IMR-90 (cell line): Measurements from ENCODE around the gene MYOM1. TPM values are rescaled to one million over a fixed set of nuclear protein-coding genes. Genes with fewer than 3 reads are reported as not detected.

Experiments
- ATAC-seq: fragments of 200-7000 bp; cut with Tn5 transposase; 2 replicates; pipeline ENCODE4 v1.9.1; 2020; ENCODE audit warnings: low read depth, mild to moderate bottlenecking, moderate library complexity
- BruUV-seq: library from RNA; stranded (reverse); fragments of 400-500 nt; replicated peaks from 2 replicates; lab custom pipeline; 2021; lab: Mats Ljungman, UMichigan
- CTCF ChIA-PET: fragments of 300-600 bp; formaldehyde crosslinking; extraction: SDS; loops from one replicate; lab custom pipeline; 2021; ENCODE audit warnings: antibody characterized with exemption; lab: Yijun Ruan, JAX
- POLR2A ChIA-PET: fragments of 300-600 bp; sonication (Branson Sonifier 250); formaldehyde crosslinking; loops from one replicate; lab custom pipeline; 2022; ENCODE audit warnings: antibody characterized with exemption; ENCODE audit not compliant: unreplicated experiment; lab: Charles Lee
- DNase-seq: peaks from one replicate; pipeline ENCODE4 v3.0.0; 2013
- H2AFZ ChIP-seq: replicated peaks from 2 replicates; pipeline ENCODE3; 2013; ENCODE audit warnings: low read length, mild to moderate bottlenecking; ENCODE audit not compliant: poor library complexity
- H2AK5ac ChIP-seq: 2 replicates; pipeline ENCODE4 v1.6.1; 2013; ENCODE audit warnings: low read depth, low read length, inconsistent platforms
- H2AK9ac ChIP-seq: replicated peaks from 2 replicates; pipeline ENCODE3; 2013; ENCODE audit warnings: mild to moderate bottlenecking, low read depth, low read length, moderate library complexity; ENCODE audit not compliant: poor library complexity
- H2BK120ac ChIP-seq: 2 replicates; pipeline ENCODE4 v1.6.1; 2013; ENCODE audit warnings: low read depth, low read length, inconsistent platforms
- H2BK15ac ChIP-seq: 3 replicates; pipeline ENCODE4 v1.6.1; 2013; ENCODE audit warnings: low read depth, low read length, inconsistent platforms
- H2BK20ac ChIP-seq: 2 replicates; pipeline ENCODE4 v1.6.1; 2013; ENCODE audit warnings: low read depth, mild to moderate bottlenecking, inconsistent platforms, low read length, moderate library complexity
- H2BK5ac ChIP-seq: 2 replicates; pipeline ENCODE4 v1.6.1; 2013; ENCODE audit warnings: mild to moderate bottlenecking, low read depth, low read length, inconsistent platforms; ENCODE audit not compliant: poor library complexity, severe bottlenecking
- H3K14ac ChIP-seq: replicated peaks from 2 replicates; pipeline ENCODE4 v1.6.1; 2013; ENCODE audit warnings: low read depth, low read length, inconsistent platforms
- H3K18ac ChIP-seq: 2 replicates; pipeline ENCODE4 v1.6.1; 2013; ENCODE audit warnings: low read depth, low read length, control low read depth
- H3K23ac ChIP-seq: 2 replicates; pipeline ENCODE4 v1.6.1; 2013; ENCODE audit warnings: low read depth, low read length, inconsistent platforms
- H3K27ac ChIP-seq: 2 replicates; pipeline ENCODE4 v1.5.1; 2013; ENCODE audit warnings: mild to moderate bottlenecking, control low read depth, low read length; ENCODE audit not compliant: insufficient read depth
- H3K27me3 ChIP-seq: 2 replicates; pipeline ENCODE4 v1.6.1; 2013; ENCODE audit warnings: low read length; ENCODE audit not compliant: control insufficient read depth, insufficient read depth
- H3K36me3 ChIP-seq: 2 replicates; pipeline ENCODE4 v1.6.1; 2013; ENCODE audit warnings: low read length, mixed read lengths; ENCODE audit not compliant: control insufficient read depth, insufficient read depth
- H3K4ac ChIP-seq: 2 replicates; pipeline ENCODE4 v1.6.1; 2013; ENCODE audit warnings: low read depth, low read length, inconsistent platforms
- H3K4me1 ChIP-seq: 2 replicates; pipeline ENCODE4 v1.6.1; 2013; ENCODE audit warnings: low read length, mixed read lengths; ENCODE audit not compliant: control insufficient read depth, insufficient read depth
- H3K4me2 ChIP-seq: 2 replicates; pipeline ENCODE4 v1.6.1; 2013; ENCODE audit warnings: low read depth, mild to moderate bottlenecking, control low read depth, low read length, moderate library complexity
- H3K4me3 ChIP-seq: 2 replicates; pipeline ENCODE4 v1.5.1; 2013; ENCODE audit warnings: low read depth, mild to moderate bottlenecking, control low read depth, low read length, moderate library complexity; ENCODE audit not compliant: insufficient read depth
- H3K56ac ChIP-seq: 2 replicates; pipeline ENCODE4 v1.6.1; 2013; ENCODE audit warnings: low read length, inconsistent platforms; ENCODE audit not compliant: insufficient read depth; ENCODE audit errors: extremely low read depth
- H3K79me1 ChIP-seq, 2 experiments: 2 replicates each; pipeline ENCODE4 v1.6.1; 2013; ENCODE audit warnings: low read length in 2 of 2, inconsistent platforms in 1 of 2, low read depth in 1 of 2
- H3K9ac ChIP-seq: 2 replicates; pipeline ENCODE4 v1.6.1; 2013; ENCODE audit warnings: low read depth, low read length, control low read depth
- H3K9me1 ChIP-seq: 2 replicates; pipeline ENCODE4 v1.6.1; 2013; ENCODE audit warnings: low read length, inconsistent platforms; ENCODE audit not compliant: insufficient read depth
- H3K9me3 ChIP-seq: 2 replicates; pipeline ENCODE4 v1.6.1; 2013; ENCODE audit warnings: low read length; ENCODE audit not compliant: control insufficient read depth, insufficient read depth
- H4K20me1 ChIP-seq: 2 replicates; pipeline ENCODE4 v1.6.1; 2013; ENCODE audit warnings: low read length, inconsistent platforms; ENCODE audit not compliant: insufficient read depth
- H4K5ac ChIP-seq: 2 replicates; pipeline ENCODE4 v1.6.1; 2013; ENCODE audit warnings: mild to moderate bottlenecking, low read depth, low read length, control low read depth
- H4K8ac ChIP-seq, 2 experiments: 2 replicates each; pipeline ENCODE4 v1.6.1; 2013; ENCODE audit warnings: low read depth in 2 of 2, low read length in 2 of 2, control low read depth in 1 of 2, inconsistent platforms in 1 of 2
- H4K91ac ChIP-seq: 2 replicates; pipeline ENCODE4 v1.6.1; 2013; ENCODE audit warnings: low read depth, low read length, inconsistent platforms; ENCODE audit not compliant: insufficient read depth
- CHD1 ChIP-seq: IDR thresholded peaks from 2 replicates; pipeline ENCODE4 v1.6.1; 2012; ENCODE audit warnings: low read depth, low read length, improper control_type of control experiment
- CTCF ChIP-seq: conservative IDR thresholded peaks from 2 replicates; pipeline ENCODE4 v1.5.1; 2012; ENCODE audit warnings: mild to moderate bottlenecking, low read depth, low read length, improper control_type of control experiment
- WGBS, 2 experiments: methylation state at CpG; one replicate each; pipeline versions ENCODE4 v1.1.5 to v1.1.7; 2013; ENCODE audit warnings: missing lambda C conversion rate in 2 of 2; ENCODE audit not compliant: insufficient read length in 1 of 2; ENCODE audit errors: extremely low coverage in 2 of 2; 5-methylcytosine and 5-hydroxymethylcytosine counted together
- dilution Hi-C: fragments of 300-500 bp; cut with HindIII; formaldehyde crosslinking; loops from one replicate; pipeline ENCODE4 v1.14.3; 2018; ENCODE audit warnings: low sequenced_read_pairs; ENCODE audit not compliant: unreplicated experiment
- in situ Hi-C: fragments of 300-500 bp; cut with MboI; formaldehyde crosslinking; loops from 3 replicates; pipeline ENCODE4 v1.14.3; 2019; ENCODE audit warnings: low sequenced_read_pairs, inconsistent platforms, mixed read lengths
- intact Hi-C: fragments of 100-400 bp; cut with micrococcal nuclease; formaldehyde crosslinking; loops from 2 replicates; pipeline ENCODE4 v1.10.0; 2022
- polyA plus RNA-seq, 3 experiments: library from polyadenylated mRNA; depleted of rRNA; stranded (reverse); fragments of >200 nt; gene quantifications; 2 replicates each; pipeline ENCODE4 v1.2.3, GENCODE V29; 2012; ENCODE audit warnings: low replicate concordance in 1 of 3
- total RNA-seq: library from RNA; depleted of rRNA; stranded (reverse); fragments of >200 nt; gene quantifications from 2 replicates; pipeline ENCODE4 v1.2.3, GENCODE V29; 2012

The MYOM1 gene
- total and polyA plus RNA-seq, 2 of the 4 experiments (the other 2 are of a cell fraction), result under 0.01 to 0.10 TPM

- Histone ChIP-seq H3K23ac (no peak overlapping the region), H4K91ac (no peak overlapping the region), H2AFZ (no peak overlapping the region), H3K9me1 (no peaks in the 10 kb centered on the region), H3K9me3 (no peaks in the 10 kb centered on the region), H2BK20ac (no peak overlapping the region), H3K27ac (no peak overlapping the region), H3K4me2 (no peak overlapping the region), H3K56ac (no peak overlapping the region), H4K8ac (no peak overlapping the region), H2AK9ac (no peak overlapping the region), H3K79me1 (no peaks in the 10 kb centered on the region), H4K20me1 (no peaks in the 10 kb centered on the region), H3K36me3 (no peaks in the 10 kb centered on the region), H2AK5ac (no peak overlapping the region), H3K18ac (no peak overlapping the region), H3K14ac (no peak overlapping the region), H3K4me1 (no peaks in the 10 kb centered on the region), H3K4me3 (no peak overlapping the region), H2BK15ac (no peak overlapping the region), H3K27me3 (no peaks in the 10 kb centered on the region; the same call in 1 of the 2 replicates), H4K5ac (no peak overlapping the region), H3K9ac (no peak overlapping the region), H3K4ac (no peak overlapping the region), H2BK120ac (no peak overlapping the region), H2BK5ac (no peak overlapping the region)
- intact Hi-C loops, result no loop called here
- CTCF ChIA-PET, result interaction anchor here (0.8 kb wide), 1 partner anchor 462 kb away, joined by 3 read pairs; no protein-coding TSS in a partner anchor
- 86% methylated on average over 1 of the region's 2 CpGs; no CpG with 5 or more reads in 1 of the 2 experiments for WGBS, 2 experiments
- BruUV-seq, result no TSS peak
- no peak for TF ChIP-seq CHD1
- TF ChIP-seq CTCF, result 0 out of 2 replicates have a peak, but pooled peaks have one; percentile 14
- ATAC-seq, result peak; percentile 64; the same call in 1 of the 2 replicates
- in situ Hi-C loops, result no loop called here
- dilution Hi-C loops, result no loop called here
- no peak for DNase-seq
- POLR2A ChIA-PET, result no interaction called here
Measured at GRCh38 chr18:3238742-3239141, 19.0 kb upstream of the MYOM1 start.
